Subcutaneous abdominal adipose tissue (tissue), 5 donors: ENCODE measurements around the gene DRG2.

Experiments used
- H3K27ac ChIP-seq: one replicate; pipeline ENCODE4 v1.7.0; 2013; ENCODE audit warnings: low read depth, mild to moderate bottlenecking, inconsistent platforms, low read length, moderate library complexity
- H3K27me3 ChIP-seq, 5 donors: one replicate each; pipeline ENCODE4 v1.7.0; 2013; ENCODE audit warnings: low read length in 5 of 5, inconsistent platforms in 1 of 5; ENCODE audit not compliant: control insufficient read depth in 5 of 5, insufficient read depth in 4 of 5
- H3K36me3 ChIP-seq, 5 donors: one replicate each; pipeline ENCODE4 v1.7.0; 2013; ENCODE audit warnings: low read length in 5 of 5; ENCODE audit not compliant: control insufficient read depth in 5 of 5, insufficient read depth in 5 of 5
- H3K4me1 ChIP-seq, 5 donors: one replicate each; pipeline ENCODE4 v1.7.0; 2013; ENCODE audit warnings: low read length in 5 of 5, mild to moderate bottlenecking in 3 of 5, moderate library complexity in 1 of 5; ENCODE audit not compliant: control insufficient read depth in 5 of 5, insufficient read depth in 5 of 5
- H3K4me3 ChIP-seq, 5 donors: one replicate each; pipeline ENCODE4 v1.7.0; 2013; ENCODE audit warnings: low read length in 5 of 5, low read depth in 1 of 5
- H3K9ac ChIP-seq, 5 donors: one replicate each; pipeline ENCODE4 v1.7.0; 2013; ENCODE audit warnings: low read length in 5 of 5, mild to moderate bottlenecking in 4 of 5, moderate library complexity in 3 of 5
- H3K9me3 ChIP-seq, 5 donors: one replicate each; pipeline ENCODE4 v1.7.0; 2013; ENCODE audit warnings: low read length in 5 of 5; ENCODE audit not compliant: control insufficient read depth in 5 of 5
- donor health status: healthy.
- donor health status: healthy.
- donor health status: healthy.
- donor health status: healthy.
- donor health status: healthy.

The DRG2 gene

GRCh38 chr17:18148586-18148985, 60.8 kb downstream of the DRG2 start:
- Histone ChIP-seq H3K36me3 (no peaks in the 10 kb centered on the region), H3K4me3 (no peak overlapping the region), H3K9ac (no peak overlapping the region), H3K9me3 (no peaks in the 10 kb centered on the region), H3K27ac (no peak overlapping the region), H3K4me1 (peaks cover 0 to 7% (median 0%) of the 10 kb centered on the region in 5 donors), H3K27me3 (peaks cover 0 to 1% (median 0%) of the 10 kb centered on the region in 5 donors)

- Histone ChIP-seq H3K9me3 (no peaks in the 10 kb centered on the region), H3K27ac (no peak overlapping the region), H3K4me3 (no peak overlapping the region), H3K9ac (no peak overlapping the region), H3K4me1 (peaks cover 0 to 11% (median 4%) of the 10 kb centered on the region in 5 donors), H3K27me3 (no peaks in the 10 kb centered on the region), H3K36me3 (no peaks in the 10 kb centered on the region)
Measured at GRCh38 chr17:18151290-18151689, 63.5 kb downstream of the DRG2 start.

GRCh38 chr17:18155179-18155578, 67.4 kb downstream of the DRG2 start:
- Histone ChIP-seq H3K27me3 (peaks cover 0 to 2% (median 0%) of the 10 kb centered on the region in 5 donors), H3K9me3 (no peaks in the 10 kb centered on the region), H3K4me3 (no peak overlapping the region), H3K36me3 (no peaks in the 10 kb centered on the region), H3K4me1 (peaks cover 0 to 22% (median 15%) of the 10 kb centered on the region in 5 donors), H3K27ac (no peak overlapping the region), H3K9ac (no peak overlapping the region)

- no peak overlapping the region for H3K27ac ChIP-seq
- no peaks in the 10 kb centered on the region for H3K9me3 ChIP-seq
- no peak overlapping the region for H3K4me3 ChIP-seq
- no peaks in the 10 kb centered on the region for H3K36me3 ChIP-seq
- peaks cover 0 to 23% (median 17%) of the 10 kb centered on the region in 5 donors for H3K4me1 ChIP-seq
- H3K9ac ChIP-seq, result no peak overlapping the region
- H3K27me3 ChIP-seq, result peaks cover 0 to 2% (median 0%) of the 10 kb centered on the region in 5 donors
Measured at GRCh38 chr17:18156171-18156975, 68.6 kb downstream of the DRG2 start.

GRCh38 chr17:18156976-18157280, 69.2 kb downstream of the DRG2 start:
- Histone ChIP-seq H3K27me3 (peaks cover 0 to 2% (median 0%) of the 10 kb centered on the region in 5 donors), H3K4me1 (peaks cover 0 to 23% (median 17%) of the 10 kb centered on the region in 5 donors), H3K9ac (no peak overlapping the region), H3K27ac (no peak overlapping the region), H3K4me3 (no peak overlapping the region), H3K9me3 (no peaks in the 10 kb centered on the region), H3K36me3 (no peaks in the 10 kb centered on the region)
